ENCODE data around the gene SCART1.

SCART1 gene

GRCh38 chr10:133461841-133462240 is 8.1 kb downstream of the SCART1 start:
- no peak for TF ChIP-seq CTCF (IDR thresholded peaks at IDR 0.05; ENCODE audit: unreplicated experiment in 3 of 3)
- Mint-ChIP-seq H3K4me3 (no peak overlapping the region), H3K27ac (no peak overlapping the region), H3K36me3 (ENCODE audit: low read depth) (peaks cover 14% of the 10 kb centered on the region), H3K9me3 (peaks cover 36% of the 10 kb centered on the region), H3K27me3 (ENCODE audit: low read depth) (no peaks in the 10 kb centered on the region), H3K4me1 (no peaks in the 10 kb centered on the region)

GRCh38 chr10:133462512-133463305 is 9.0 kb downstream of the SCART1 start:
- peaks cover 43% of the 10 kb centered on the region for H3K9me3 Mint-ChIP-seq
- no peaks in the 10 kb centered on the region for H3K27me3 Mint-ChIP-seq (ENCODE audit: low read depth)

GRCh38 chr10:133464582-133465031 is 10.9 kb downstream of the SCART1 start:
- Mint-ChIP-seq H3K4me3 (no peak overlapping the region), H3K27ac (no peak overlapping the region), H3K9me3 (peaks cover 49% of the 10 kb centered on the region), H3K4me1 (no peaks in the 10 kb centered on the region), H3K36me3 (ENCODE audit: low read depth) (peaks cover 18% of the 10 kb centered on the region), H3K27me3 (ENCODE audit: low read depth) (no peaks in the 10 kb centered on the region)
- TF ChIP-seq CTCF (IDR thresholded peaks at IDR 0.05; ENCODE audit: unreplicated experiment in 3 of 3) = no peak

More at GRCh38 chr10:133462512-133463305, 9.0 kb downstream of the SCART1 start:
- TF ChIP-seq CTCF (IDR thresholded peaks at IDR 0.05; ENCODE audit: unreplicated experiment in 3 of 3) = no peak
- H3K4me1 Mint-ChIP-seq = no peaks in the 10 kb centered on the region
- no peak overlapping the region for H3K27ac Mint-ChIP-seq
- H3K4me3 Mint-ChIP-seq = no peak overlapping the region
- H3K36me3 Mint-ChIP-seq (ENCODE audit: low read depth) = peaks cover 21% of the 10 kb centered on the region

- no peak overlapping the region for H3K4me3 Mint-ChIP-seq
- H3K36me3 Mint-ChIP-seq (ENCODE audit: low read depth) = peaks cover 18% of the 10 kb centered on the region
- H3K9me3 Mint-ChIP-seq = peaks cover 51% of the 10 kb centered on the region
- H3K27me3 Mint-ChIP-seq (ENCODE audit: low read depth) = no peaks in the 10 kb centered on the region
- no peaks in the 10 kb centered on the region for H3K4me1 Mint-ChIP-seq
- no peak overlapping the region for H3K27ac Mint-ChIP-seq
- TF ChIP-seq CTCF (IDR thresholded peaks at IDR 0.05; ENCODE audit: unreplicated experiment in 3 of 3) = no peak
Observed at GRCh38 chr10:133465191-133465949, 11.6 kb downstream of the SCART1 start.

GRCh38 chr10:133465950-133466474 is 12.3 kb downstream of the SCART1 start:
- H3K4me1 Mint-ChIP-seq = no peaks in the 10 kb centered on the region
- TF ChIP-seq CTCF (IDR thresholded peaks at IDR 0.05; ENCODE audit: unreplicated experiment in 3 of 3) = no peak
- no peaks in the 10 kb centered on the region for H3K27me3 Mint-ChIP-seq (ENCODE audit: low read depth)
- H3K4me3 Mint-ChIP-seq = no peak overlapping the region
- H3K36me3 Mint-ChIP-seq (ENCODE audit: low read depth) = peaks cover 18% of the 10 kb centered on the region
- H3K9me3 Mint-ChIP-seq = peaks cover 54% of the 10 kb centered on the region
- no peak overlapping the region for H3K27ac Mint-ChIP-seq
